ENCODE results near the gene BABAM2.

BABAM2 gene

DNA sequence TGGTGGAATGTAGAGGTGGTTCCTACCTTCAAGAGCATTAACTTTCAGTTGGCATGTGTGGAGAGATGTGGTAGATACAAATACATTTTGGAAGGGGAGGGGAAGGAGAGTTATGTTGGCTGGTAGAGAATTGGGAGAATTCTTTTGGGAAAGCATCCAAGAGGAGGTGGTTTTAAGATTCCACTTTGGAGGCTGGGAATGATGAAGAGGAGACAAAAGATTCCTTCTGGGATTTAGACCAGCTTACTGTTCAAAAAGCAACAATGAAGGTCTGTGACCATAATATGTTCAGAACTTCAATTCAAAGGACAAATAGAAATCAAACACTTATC lies 381.4 kb downstream of the BABAM2 start:
- no peak for DNase-seq (ENCODE audit: low read depth)
- H3K4me3 ChIP-seq (ENCODE audit: low read depth, low read length) = no peak overlapping the region
- TF ChIP-seq, protein P1, sequence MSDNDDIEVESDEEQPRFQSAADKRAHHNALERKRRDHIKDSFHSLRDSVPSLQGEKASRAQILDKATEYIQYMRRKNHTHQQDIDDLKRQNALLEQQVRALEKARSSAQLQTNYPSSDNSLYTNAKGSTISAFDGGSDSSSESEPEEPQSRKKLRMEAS (IDR thresholded peaks at IDR 0.05; ENCODE audit: low read depth, low read length) = no peak
- TF ChIP-seq MYC (IDR thresholded peaks at IDR 0.05; ENCODE audit: low read depth, low read length) (no peak), POLR2A (IDR thresholded peaks at IDR 0.05; ENCODE audit: extremely low read depth, insufficient read length) (no peak)
- TF ChIP-seq, protein P2, sequence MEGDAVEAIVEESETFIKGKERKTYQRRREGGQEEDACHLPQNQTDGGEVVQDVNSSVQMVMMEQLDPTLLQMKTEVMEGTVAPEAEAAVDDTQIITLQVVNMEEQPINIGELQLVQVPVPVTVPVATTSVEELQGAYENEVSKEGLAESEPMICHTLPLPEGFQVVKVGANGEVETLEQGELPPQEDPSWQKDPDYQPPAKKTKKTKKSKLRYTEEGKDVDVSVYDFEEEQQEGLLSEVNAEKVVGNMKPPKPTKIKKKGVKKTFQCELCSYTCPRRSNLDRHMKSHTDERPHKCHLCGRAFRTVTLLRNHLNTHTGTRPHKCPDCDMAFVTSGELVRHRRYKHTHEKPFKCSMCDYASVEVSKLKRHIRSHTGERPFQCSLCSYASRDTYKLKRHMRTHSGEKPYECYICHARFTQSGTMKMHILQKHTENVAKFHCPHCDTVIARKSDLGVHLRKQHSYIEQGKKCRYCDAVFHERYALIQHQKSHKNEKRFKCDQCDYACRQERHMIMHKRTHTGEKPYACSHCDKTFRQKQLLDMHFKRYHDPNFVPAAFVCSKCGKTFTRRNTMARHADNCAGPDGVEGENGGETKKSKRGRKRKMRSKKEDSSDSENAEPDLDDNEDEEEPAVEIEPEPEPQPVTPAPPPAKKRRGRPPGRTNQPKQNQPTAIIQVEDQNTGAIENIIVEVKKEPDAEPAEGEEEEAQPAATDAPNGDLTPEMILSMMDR (IDR thresholded peaks at IDR 0.05; ENCODE audit: low read depth, low read length) = no peak

DNA sequence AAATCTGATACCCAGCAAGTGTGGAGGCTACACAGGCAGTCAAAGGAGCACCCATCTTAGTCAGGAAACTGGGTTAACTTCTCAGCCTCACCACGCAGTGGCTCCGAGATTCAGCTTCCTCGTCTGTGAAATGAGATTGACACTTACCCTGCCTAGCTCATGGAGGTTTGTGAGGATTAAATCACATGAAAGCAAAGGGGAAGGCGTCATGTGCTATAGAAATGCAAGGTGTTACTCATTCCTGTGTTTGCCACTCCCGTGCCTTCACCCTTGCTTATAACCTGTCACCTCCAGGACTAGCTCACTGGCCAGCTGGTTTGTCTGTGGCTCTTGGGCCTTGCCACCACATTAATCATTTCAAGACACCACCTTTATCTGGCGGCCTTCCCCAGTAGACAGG lies 383.2 kb downstream of the BABAM2 start:
- no peak overlapping the region for H3K4me3 ChIP-seq (ENCODE audit: low read depth, low read length)
- TF ChIP-seq POLR2A (IDR thresholded peaks at IDR 0.05; ENCODE audit: extremely low read depth, insufficient read length) (no peak), MYC (IDR thresholded peaks at IDR 0.05; ENCODE audit: low read depth, low read length) (no peak)
- TF ChIP-seq, protein P2 (IDR thresholded peaks at IDR 0.05; ENCODE audit: low read depth, low read length) = no peak
- TF ChIP-seq, protein P1 (IDR thresholded peaks at IDR 0.05; ENCODE audit: low read depth, low read length) = no peak
- peak; percentile 52 for DNase-seq (ENCODE audit: low read depth)

DNA sequence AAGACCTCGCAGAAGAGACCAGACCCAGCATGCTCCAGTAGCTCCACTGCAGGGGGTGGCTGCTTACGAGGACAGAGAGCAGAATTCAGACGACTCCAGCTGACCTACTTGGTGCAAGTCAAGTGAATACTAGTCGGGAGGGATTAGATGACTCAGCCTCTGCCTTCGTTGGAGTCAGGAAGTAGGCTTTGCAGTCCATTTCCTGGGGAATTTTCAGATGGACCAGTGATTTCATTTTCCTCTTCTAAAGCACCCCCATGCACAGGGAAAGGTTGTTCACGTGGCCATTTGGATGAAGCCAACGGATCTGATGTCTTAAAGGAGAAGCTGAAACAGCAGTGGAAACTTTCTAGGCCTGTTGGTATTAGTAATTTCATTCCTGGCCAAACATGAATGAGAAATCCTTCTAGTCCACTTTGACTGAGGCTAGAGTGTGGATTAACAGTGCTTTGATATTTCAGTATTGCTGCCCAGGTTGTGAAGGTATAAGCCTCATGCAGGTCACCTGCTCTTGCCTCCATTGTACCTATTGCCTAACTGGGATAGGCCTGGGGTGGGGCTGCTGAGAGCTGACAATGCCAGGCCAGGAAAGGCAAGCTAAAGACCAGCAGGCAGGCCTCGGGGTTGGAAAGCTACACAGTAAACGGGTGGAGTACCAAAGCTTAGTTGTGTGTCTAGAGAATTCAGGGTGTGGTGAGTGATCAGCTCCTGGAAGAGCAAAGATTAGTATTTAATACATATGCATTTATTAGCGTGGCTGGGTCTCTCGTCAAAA lies 384.6 kb downstream of the BABAM2 start:
- no peak; the same call in 1 of the 2 replicates for TF ChIP-seq MYC (IDR thresholded peaks at IDR 0.05; ENCODE audit: low read depth, low read length)
- TF ChIP-seq, protein P1 (IDR thresholded peaks at IDR 0.05; ENCODE audit: low read depth, low read length) = peak; percentile 19; the same call in 1 of the 2 replicates
- no peak overlapping the region for H3K4me3 ChIP-seq (ENCODE audit: low read depth, low read length)
- DNase-seq (ENCODE audit: low read depth) = peak; percentile 92

DNA sequence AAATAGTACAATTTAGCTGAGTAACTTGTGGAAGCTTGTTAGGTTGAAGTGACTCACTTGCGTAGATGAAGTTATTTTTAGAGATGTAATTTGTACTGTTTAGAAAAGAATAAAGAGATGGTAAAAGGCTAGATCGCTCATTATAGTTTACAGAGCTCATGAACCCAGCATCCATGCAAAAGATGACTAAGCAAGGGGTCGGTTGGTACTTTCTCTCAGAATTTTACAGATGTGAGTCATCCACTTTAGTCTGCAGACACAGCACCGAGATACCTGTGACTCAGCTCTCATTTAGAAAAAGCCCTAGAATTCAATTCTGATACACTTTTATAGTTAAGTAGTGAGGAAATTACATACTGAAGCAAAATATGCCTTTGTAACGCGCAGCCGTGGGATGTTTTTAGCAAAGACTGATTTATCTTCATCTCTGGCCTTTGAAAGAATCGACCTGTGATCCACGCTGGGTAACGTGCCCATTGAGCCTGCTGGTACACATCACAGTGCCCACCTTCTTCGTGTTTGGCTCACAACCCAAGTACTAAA lies 385.6 kb downstream of the BABAM2 start:
- DNase-seq (ENCODE audit: low read depth) = peak; percentile 83
- H3K4me3 ChIP-seq (ENCODE audit: low read depth, low read length) = no peak overlapping the region
- TF ChIP-seq, protein P1 (IDR thresholded peaks at IDR 0.05; ENCODE audit: low read depth, low read length) = peak; percentile 19; the same call in 1 of the 2 replicates
- TF ChIP-seq, protein P2 (IDR thresholded peaks at IDR 0.05; ENCODE audit: low read depth, low read length) = no peak

DNA sequence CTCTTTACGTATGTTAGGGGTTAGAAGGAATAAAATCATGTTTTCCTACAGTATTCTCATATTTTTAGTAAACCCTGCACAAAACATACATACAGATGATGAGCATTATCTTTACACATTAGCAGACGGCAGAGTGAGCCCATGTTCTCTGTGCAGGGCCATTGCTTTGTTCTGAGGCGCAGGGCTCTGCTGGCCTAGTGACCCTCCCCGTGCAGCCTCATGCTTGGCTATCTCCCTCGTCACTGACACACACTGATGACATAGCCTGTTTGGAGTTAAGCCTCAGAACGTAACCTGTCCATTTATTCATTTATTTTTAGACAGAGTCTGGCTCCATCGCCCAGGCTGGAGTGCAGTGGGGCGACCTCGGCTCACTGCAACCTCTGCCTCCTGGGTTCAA lies 386.3 kb downstream of the BABAM2 start:
- no peak for DNase-seq (ENCODE audit: low read depth)
- H3K4me3 ChIP-seq (ENCODE audit: low read depth, low read length) = no peak overlapping the region
- TF ChIP-seq MYC (IDR thresholded peaks at IDR 0.05; ENCODE audit: low read depth, low read length) (no peak), POLR2A (IDR thresholded peaks at IDR 0.05; ENCODE audit: extremely low read depth, insufficient read length) (no peak)
- TF ChIP-seq, protein P2 (IDR thresholded peaks at IDR 0.05; ENCODE audit: low read depth, low read length) = no peak
- TF ChIP-seq, protein P1 (IDR thresholded peaks at IDR 0.05; ENCODE audit: low read depth, low read length) = no peak

DNA sequence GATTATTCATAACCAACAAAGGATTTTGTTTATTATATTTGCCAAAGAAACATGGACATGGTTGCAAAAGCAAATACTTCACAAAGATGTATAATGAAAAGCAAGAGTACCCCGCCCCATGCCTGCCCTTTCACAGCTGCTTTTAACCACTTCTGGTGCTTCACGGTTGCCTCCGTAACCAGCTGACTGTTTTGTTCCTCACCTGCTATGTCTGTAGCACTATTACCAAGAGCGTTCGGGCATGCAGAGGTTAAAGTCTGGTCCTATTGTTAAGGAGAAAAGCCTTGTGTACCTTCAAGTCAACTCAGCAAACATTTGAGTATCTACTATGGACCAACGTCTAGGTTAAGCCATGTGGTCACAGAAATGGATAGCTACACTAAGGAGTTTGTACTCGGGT lies 386.9 kb downstream of the BABAM2 start:
- DNase-seq (ENCODE audit: low read depth) = no peak
- no peak overlapping the region for H3K4me3 ChIP-seq (ENCODE audit: low read depth, low read length)
- TF ChIP-seq MYC (IDR thresholded peaks at IDR 0.05; ENCODE audit: low read depth, low read length) (no peak), POLR2A (IDR thresholded peaks at IDR 0.05; ENCODE audit: extremely low read depth, insufficient read length) (no peak)
- TF ChIP-seq, protein P2 (IDR thresholded peaks at IDR 0.05; ENCODE audit: low read depth, low read length) = no peak
- TF ChIP-seq, protein P1 (IDR thresholded peaks at IDR 0.05; ENCODE audit: low read depth, low read length) = no peak
